Measurements from ENCODE around the gene RAB33A. TPM values are rescaled to one million over a fixed set of nuclear protein-coding genes. Genes with fewer than 3 reads are reported as not detected.

RAB33A gene
- polyA plus RNA-seq, 2 of the 4 experiments (the other 2 are of a cell fraction) = 0.31 to 0.32 TPM

- H3K4me3 ChIP-seq = no peak overlapping the region
- TF ChIP-seq HMGXB4 (CRISPR knock-in tag; IDR thresholded peaks at IDR 0.05; ENCODE audit: borderline replicate concordance) = no peak
- no peak for TF ChIP-seq ZSCAN20 (CRISPR knock-in tag; IDR thresholded peaks at IDR 0.05)
- no peak for TF ChIP-seq EHF (CRISPR knock-in tag; IDR thresholded peaks at IDR 0.05)
- no peak for TF ChIP-seq CHD4 (IDR thresholded peaks at IDR 0.05; ENCODE audit: borderline replicate concordance)
- no peak for TF ChIP-seq CBX2 (IDR thresholded peaks at IDR 0.05; ENCODE audit: borderline replicate concordance, low read depth)
- TF ChIP-seq FOXS1 (CRISPR knock-in tag; IDR thresholded peaks at IDR 0.05) = no peak
- no peak for TF ChIP-seq HDAC2 (IDR thresholded peaks at IDR 0.05)
- TF ChIP-seq RARB (CRISPR knock-in tag; IDR thresholded peaks at IDR 0.05) = no peak
- no peak for TF ChIP-seq RNF2 (IDR thresholded peaks at IDR 0.05; ENCODE audit: borderline replicate concordance, low read depth)
- TF ChIP-seq ESRRA (IDR thresholded peaks at IDR 0.05; ENCODE audit: borderline replicate concordance, low read length) = no peak
- TF ChIP-seq FOSB (CRISPR knock-in tag; IDR thresholded peaks at IDR 0.05) = no peak
- no peak for TF ChIP-seq RFX5 (IDR thresholded peaks at IDR 0.05)
- no peak for TF ChIP-seq ZFP36 (IDR thresholded peaks at IDR 0.05; ENCODE audit: borderline replicate concordance, partially characterized antibody)
- TF ChIP-seq E2F6 (IDR thresholded peaks at IDR 0.05; ENCODE audit: borderline replicate concordance, low read depth) = no peak
- TF ChIP-seq SMC3 (IDR thresholded peaks at IDR 0.05) = no peak
- no peak for TF ChIP-seq JUN (IDR thresholded peaks at IDR 0.05)
- TF ChIP-seq POLR2AphosphoS2 (conservative IDR thresholded peaks at IDR 0.05; ENCODE audit: low read length) = no peak
- TF ChIP-seq JUNB (IDR thresholded peaks at IDR 0.05) = no peak
- no peak for TF ChIP-seq BHLHE40 (IDR thresholded peaks at IDR 0.05; ENCODE audit: low read depth, low read length)
- TF ChIP-seq PBX3 (IDR thresholded peaks at IDR 0.05) = no peak
- FAIRE-seq (no peak), DNase-seq (ENCODE audit: low read depth in 1 of 2, low spot score in 1 of 2) (no peak), ATAC-seq (no peak)
- ChIA-PET POLR2A (no interaction called here), CTCF (no interaction called here)
- no peaks in the 10 kb centered on the region for H3K4me1 ChIP-seq
- no peak overlapping the region for H3K27ac ChIP-seq
- no peaks in the 10 kb centered on the region for H3K9me3 ChIP-seq
- 94% methylated on average over 4 of the region's 4 CpGs for WGBS (ENCODE audit: missing lambda C conversion rate)
- H3K4me2 ChIP-seq = no peak overlapping the region
Measured at GRCh38 chrX:130211415-130212186, 39.8 kb downstream of the RAB33A start.

GRCh38 chrX:130212371-130212770 is 40.6 kb downstream of the RAB33A start:
- H3K4me3 ChIP-seq = no peak overlapping the region
- CTCF ChIA-PET = no interaction called here
- no peak overlapping the region for H3K27ac ChIP-seq
- DNase-seq (ENCODE audit: low read depth in 1 of 2, low spot score in 1 of 2) = no peak
- no peak for FAIRE-seq
- TF ChIP-seq ESRRA (IDR thresholded peaks at IDR 0.05; ENCODE audit: borderline replicate concordance, low read length) (no peak), SREBF2 (IDR thresholded peaks at IDR 0.05) (no peak), CHD4 (IDR thresholded peaks at IDR 0.05; ENCODE audit: borderline replicate concordance) (no peak), NPAS2 (CRISPR knock-in tag; IDR thresholded peaks at IDR 0.05; ENCODE audit: borderline replicate concordance) (no peak), MAX (IDR thresholded peaks at IDR 0.05) (no peak), E2F6 (IDR thresholded peaks at IDR 0.05; ENCODE audit: borderline replicate concordance, low read depth) (no peak), CBX8 (IDR thresholded peaks at IDR 0.05) (no peak), BCL3 (IDR thresholded peaks at IDR 0.05) (no peak), FOXS1 (CRISPR knock-in tag; IDR thresholded peaks at IDR 0.05) (no peak), EHMT2 (IDR thresholded peaks at IDR 0.05; ENCODE audit: low read depth) (no peak)
- no peaks in the 10 kb centered on the region for H3K9me3 ChIP-seq
- POLR2A ChIA-PET = no interaction called here
- H3K4me2 ChIP-seq = no peak overlapping the region
- no peak for ATAC-seq
- no CpG with 5 or more reads among the region's 1 CpG for WGBS (ENCODE audit: missing lambda C conversion rate)
- no peaks in the 10 kb centered on the region for H3K4me1 ChIP-seq
